Stimulated activated CD4-positive, alpha-beta T cell treated with anti-CD3 and anti-CD28 coated beads, Interleukin-1b, Interleukin-23, amount 100 ng/mL, for 4 hours (primary cell): ENCODE measurements around the gene VPS26B.
A peak's percentile ranks its signal among the peaks of the same experiment; 100 is the strongest.
"Not testable (repeated sequence)": the region's sequence is repeated elsewhere in the genome, so short reads cannot be mapped to it uniquely, and the experiment has no call there.

ENCODE experiments used
- DNase-seq, 2 donors: peaks; one replicate each; pipeline ENCODE4 v3.0.0-alpha.2; 2020; ENCODE audit warnings: low read depth in 2 of 2

VPS26B gene

GRCh38 chr11:134223836-134224709, at the start of gene VPS26B, which contains the start of gene NCAPD3:
Gene VPS26B, plus strand, starts transcription at chr11:134224671. Its CDS starts 452 bp downstream, at chr11:134225123.
Gene NCAPD3, minus strand, starts transcription at chr11:134223967. Its CDS starts 41 bp downstream, at chr11:134223926.
- DNase-seq, result peak; percentile 94

- no peak for DNase-seq
Measured at GRCh38 chr11:134176284-134176683, 48.2 kb upstream of the VPS26B start.

GRCh38 chr11:134178032-134178674, 46.3 kb upstream of the VPS26B start:
- no peak for DNase-seq

DNA sequence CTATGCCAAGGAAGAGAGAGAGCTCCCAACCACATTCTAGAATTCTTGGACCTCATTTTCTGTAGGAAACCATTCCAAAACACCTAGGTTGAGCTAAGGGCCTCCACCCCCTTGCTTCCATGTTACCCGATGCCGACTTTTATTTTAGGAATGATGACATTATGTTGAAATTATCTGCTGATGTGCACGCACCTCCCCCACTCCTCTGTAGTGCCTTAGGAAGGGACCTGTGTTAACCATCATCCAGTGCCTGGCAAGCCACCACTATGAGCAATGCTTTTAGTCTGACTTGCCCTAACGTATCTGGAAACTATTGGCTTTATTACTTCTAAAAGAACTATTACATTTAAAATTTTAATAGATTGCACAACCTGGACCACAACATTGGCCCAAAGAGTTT, 42.8 kb upstream of the VPS26B start:
- DNase-seq, result no peak

- DNase-seq, result not testable (repeated sequence)
Measured at GRCh38 chr11:134188092-134188491, 36.4 kb upstream of the VPS26B start.

DNA sequence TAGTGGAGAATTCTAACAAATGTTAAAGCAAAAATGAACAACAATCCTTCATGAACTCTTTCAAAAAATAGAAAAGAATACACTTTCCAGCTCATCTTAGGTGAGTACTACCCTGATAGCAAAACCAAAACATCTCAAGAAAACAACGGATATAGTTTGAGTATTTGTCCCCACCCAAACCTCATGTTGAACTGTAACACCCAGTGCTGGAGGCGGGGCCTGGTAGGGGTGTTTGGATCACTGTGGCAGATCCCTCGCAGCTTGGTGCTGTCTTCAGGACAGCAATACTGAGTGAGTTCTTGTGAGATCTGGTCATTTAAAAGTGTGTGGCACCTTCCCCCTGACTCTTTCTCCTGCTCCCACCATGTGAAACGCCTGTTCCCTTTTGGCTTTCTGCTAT, 27.7 kb upstream of the VPS26B start:
- DNase-seq, result no peak

- no peak for DNase-seq
Measured at GRCh38 chr11:134199531-134199930, 24.9 kb upstream of the VPS26B start.

- DNase-seq, result no peak
Measured at GRCh38 chr11:134200688-134201087, 23.8 kb upstream of the VPS26B start.

DNA sequence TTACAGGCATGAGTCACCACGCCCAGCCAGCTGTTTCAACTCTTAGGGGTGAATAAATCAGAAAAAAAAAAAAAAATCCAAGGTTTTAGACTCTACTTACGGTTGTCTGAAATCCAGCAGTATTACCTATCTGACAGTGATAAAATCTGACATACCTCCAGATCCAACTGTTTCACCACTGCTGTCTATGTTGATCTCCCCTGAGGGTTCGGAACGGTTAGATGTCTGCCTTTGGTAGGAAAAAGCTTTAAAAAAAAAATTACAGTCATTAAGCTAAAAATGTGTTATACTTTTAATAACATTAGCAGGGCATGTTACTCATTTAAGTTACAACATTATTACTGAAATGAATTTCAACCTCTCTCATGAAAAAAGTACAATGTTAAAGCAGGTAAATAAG, 21.8 kb upstream of the VPS26B start:
- DNase-seq, result no peak

DNA sequence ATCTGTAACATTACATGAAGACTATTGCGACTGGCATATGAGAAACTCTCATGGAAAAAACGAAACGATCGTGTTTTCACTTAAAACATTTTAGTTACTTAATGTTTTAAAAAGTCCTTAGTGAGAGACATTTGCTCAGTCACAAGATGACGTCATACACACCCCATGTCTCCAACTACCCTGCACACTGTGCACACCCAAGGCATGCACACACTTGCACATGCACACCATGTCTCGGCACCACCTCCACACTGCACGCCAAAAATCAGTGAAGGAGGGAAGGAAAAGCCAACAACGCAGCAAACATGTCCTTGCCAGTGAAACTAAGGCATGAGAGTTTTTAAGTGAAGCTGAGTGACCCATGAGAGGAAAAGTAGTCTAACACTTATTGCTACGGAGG, 18.7 kb upstream of the VPS26B start:
- no peak for DNase-seq

DNA sequence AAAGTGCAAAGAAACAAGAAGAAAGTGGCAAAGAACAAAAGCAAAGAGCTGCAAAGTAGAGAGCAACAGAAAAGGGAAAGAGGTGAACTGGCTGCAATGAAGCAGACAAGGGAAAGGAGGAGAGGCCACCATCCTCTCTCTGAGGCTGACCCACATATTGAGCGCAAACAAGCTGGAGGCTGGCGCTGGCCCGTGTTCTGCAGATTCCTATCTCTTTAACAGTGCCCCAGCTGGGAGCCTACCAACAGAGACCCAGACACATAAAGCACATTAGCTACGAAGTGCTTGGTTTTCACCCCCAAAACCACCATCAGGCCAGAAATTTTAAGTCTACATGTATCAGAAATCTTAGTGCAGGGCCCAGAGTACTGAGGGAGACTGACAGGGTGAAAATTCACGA, 18.3 kb upstream of the VPS26B start:
- no peak for DNase-seq

DNA sequence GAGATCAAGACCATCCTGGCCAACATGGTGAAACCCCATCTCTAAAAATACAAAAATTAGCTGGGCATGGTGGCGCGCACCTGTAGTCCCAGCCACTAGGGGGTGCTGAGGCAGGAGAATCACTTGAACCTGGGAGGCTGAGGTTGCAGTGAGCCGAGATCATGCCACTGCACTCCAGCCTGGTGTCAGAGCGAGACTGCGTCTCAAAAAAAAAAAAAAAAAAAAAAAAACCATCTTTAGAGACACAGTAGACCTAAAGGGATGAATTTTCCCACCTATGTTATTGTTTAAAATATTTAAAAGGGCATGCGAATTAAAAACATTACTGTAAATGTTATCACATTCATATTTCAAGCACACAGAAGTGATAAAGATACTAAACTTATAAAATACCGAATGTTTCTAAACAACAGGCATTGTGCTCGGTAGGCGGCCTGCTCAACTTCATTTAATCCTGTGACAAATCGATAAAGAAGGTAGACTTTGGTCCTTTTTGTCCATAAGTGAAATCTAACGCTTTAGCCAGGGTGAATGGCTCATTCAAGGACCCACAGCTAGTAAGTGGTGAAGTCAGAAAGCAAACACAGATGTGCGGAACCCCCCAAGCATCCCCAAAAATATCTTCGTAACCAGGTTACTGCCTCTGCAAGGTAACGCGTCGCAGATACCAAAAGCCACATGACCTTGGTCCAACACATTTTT, 16.8 kb upstream of the VPS26B start:
- DNase-seq, result peak; percentile 40 to 49

GRCh38 chr11:134215836-134216235, 8.6 kb upstream of the VPS26B start:
- no peak for DNase-seq

- DNase-seq, result no peak
Measured at GRCh38 chr11:134216816-134217215, 7.7 kb upstream of the VPS26B start.

GRCh38 chr11:134223121-134223520, 1.4 kb upstream of the VPS26B start:
- no peak for DNase-seq

- peak; percentile 25 to 52 for DNase-seq
Measured at GRCh38 chr11:134224710-134225664, 516 bp downstream of the VPS26B start.

- DNase-seq, result no peak
Measured at GRCh38 chr11:134226806-134227325, 2.4 kb downstream of the VPS26B start.

DNA sequence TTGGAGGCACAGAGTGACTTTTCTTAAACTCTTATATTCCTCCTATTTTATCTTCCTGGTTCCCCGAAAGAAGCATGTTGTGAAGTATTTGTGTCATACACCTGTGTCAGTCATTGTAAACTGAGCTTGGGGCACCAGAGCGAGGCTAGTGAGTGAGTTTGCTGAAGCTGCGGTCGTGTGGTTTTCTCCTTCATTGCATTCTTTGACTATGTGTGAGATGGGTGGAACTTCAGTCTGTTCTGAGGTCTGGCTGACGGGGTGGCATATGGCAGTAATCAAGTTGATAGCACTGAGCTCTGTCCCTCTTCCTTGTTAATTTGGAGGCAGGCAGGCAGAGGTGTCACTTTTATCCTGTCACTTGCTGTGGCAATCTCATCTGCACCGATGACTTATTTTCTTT, 4.2 kb downstream of the VPS26B start:
- no peak for DNase-seq

- DNase-seq, result no peak
Measured at GRCh38 chr11:134229126-134229790, 4.8 kb downstream of the VPS26B start.

GRCh38 chr11:134230339-134230738, 5.9 kb downstream of the VPS26B start:
- no peak for DNase-seq
